GM23338 (cell line): ENCODE measurements around the gene NEB. TPM values are rescaled to one million over a fixed set of nuclear protein-coding genes. Genes with fewer than 3 reads are reported as not detected.

Experiments
- ATAC-seq: fragments of 200-7000 bp; cut with Tn5 transposase; 3 replicates; pipeline ENCODE4 v1.9.1; 2020
- DNase-seq: peaks from one replicate; pipeline ENCODE4 v3.0.0-alpha.2; 2015; ENCODE audit warnings: low spot score
- H2AFZ ChIP-seq: fragments of 200-600 bp; sonication (generic); 2 replicates; pipeline ENCODE4 v1.8.0; 2016; ENCODE audit warnings: antibody characterized with exemption, mild to moderate bottlenecking, moderate library complexity
- H3F3A ChIP-seq: fragments of 200-600 bp; sonication (generic); replicated peaks from 2 replicates; pipeline ENCODE4 v1.8.0; 2017; ENCODE audit warnings: antibody characterized with exemption, mixed run types, low read depth
- H3K27ac ChIP-seq: fragments of 200-600 bp; sonication (generic); 2 replicates; pipeline ENCODE4 v1.6.1; 2016; ENCODE audit warnings: low read depth
- H3K27me3 ChIP-seq: fragments of 200-600 bp; sonication (generic); 2 replicates; pipeline ENCODE4 v1.8.0; 2016; ENCODE audit warnings: mild to moderate bottlenecking, mixed run types, moderate library complexity; ENCODE audit not compliant: insufficient read depth
- H3K36me3 ChIP-seq: fragments of 200-600 bp; sonication (generic); 2 replicates; pipeline ENCODE4 v1.8.0; 2016; ENCODE audit warnings: mild to moderate bottlenecking; ENCODE audit not compliant: insufficient read depth
- H3K4me1 ChIP-seq: fragments of 200-600 bp; sonication (generic); 2 replicates; pipeline ENCODE4 v1.8.0; 2016; ENCODE audit warnings: mild to moderate bottlenecking, moderate library complexity; ENCODE audit not compliant: insufficient read depth
- H3K4me2 ChIP-seq: fragments of 200-600 bp; sonication (generic); 2 replicates; pipeline ENCODE4 v1.7.1; 2017; ENCODE audit warnings: mixed run types
- H3K4me3 ChIP-seq: fragments of 200-600 bp; sonication (generic); 2 replicates; pipeline ENCODE4 v1.6.1; 2016; ENCODE audit warnings: mixed run types
- H3K79me2 ChIP-seq: fragments of 200-600 bp; sonication (generic); replicated peaks from 2 replicates; pipeline ENCODE4 v1.8.0; 2017; ENCODE audit warnings: mild to moderate bottlenecking; ENCODE audit not compliant: insufficient read depth
- H3K9me2 ChIP-seq: fragments of 200-600 bp; sonication (generic); 2 replicates; pipeline ENCODE4 v1.8.0; 2017; ENCODE audit not compliant: insufficient read depth
- H4K20me1 ChIP-seq: fragments of 200-600 bp; sonication (generic); replicated peaks from 2 replicates; pipeline ENCODE4 v1.8.0; 2017; ENCODE audit warnings: mild to moderate bottlenecking; ENCODE audit not compliant: insufficient read depth
- H3K27ac Mint-ChIP-seq: 2 replicates; pipeline ENCODE4 v1.8.0; 2020; ENCODE audit warnings: inconsistent platforms, mild to moderate bottlenecking, moderate library complexity, mixed read lengths
- H3K27me3 Mint-ChIP-seq: 3 replicates; pipeline ENCODE4 v1.8.0; 2022; ENCODE audit warnings: low read depth, mild to moderate bottlenecking, moderate library complexity, mixed read lengths, inconsistent platforms; ENCODE audit not compliant: insufficient read depth, poor library complexity
- H3K36me3 Mint-ChIP-seq: 3 replicates; pipeline ENCODE4 v1.8.0; 2021; ENCODE audit warnings: low read depth, mild to moderate bottlenecking, inconsistent platforms, moderate library complexity, mixed read lengths
- H3K4me1 Mint-ChIP-seq: 3 replicates; pipeline ENCODE4 v1.8.0; 2020; ENCODE audit warnings: mild to moderate bottlenecking, inconsistent platforms, mixed read lengths
- H3K4me3 Mint-ChIP-seq: 3 replicates; pipeline ENCODE4 v1.8.0; 2021; ENCODE audit warnings: moderate library complexity, mild to moderate bottlenecking, inconsistent platforms, mixed read lengths
- H3K9me3 Mint-ChIP-seq: 3 replicates; pipeline ENCODE4 v1.8.0; 2020; ENCODE audit warnings: moderate library complexity, mild to moderate bottlenecking, inconsistent platforms, mixed read lengths
- CREB1 ChIP-seq: fragments of 250-450 bp; sonication (Bioruptor Pico); IDR thresholded peaks from 2 replicates; pipeline ENCODE4 v1.5.0; 2020; ENCODE audit warnings: low read depth, mild to moderate bottlenecking, moderate library complexity
- EZH2 ChIP-seq: fragments of 200-600 bp; sonication (generic); IDR thresholded peaks from one replicate; pipeline ENCODE4 v1.8.0; 2017; ENCODE audit warnings: antibody characterized with exemption, mild to moderate bottlenecking, low read depth; ENCODE audit not compliant: unreplicated experiment
- EZH2phosphoT487 ChIP-seq: fragments of 200-600 bp; sonication (generic); IDR thresholded peaks from one replicate; pipeline ENCODE4 v1.8.1; 2018; ENCODE audit warnings: antibody characterized with exemption; ENCODE audit not compliant: unreplicated experiment
- JUNB ChIP-seq: IDR thresholded peaks from one replicate; pipeline ENCODE4 v1.6.1; 2016; ENCODE audit warnings: antibody characterized with exemption; ENCODE audit not compliant: unreplicated experiment
- NANOG ChIP-seq: IDR thresholded peaks from 2 replicates; pipeline ENCODE4 v1.6.1; 2016; ENCODE audit warnings: antibody characterized with exemption, borderline replicate concordance
- POLR2AphosphoS5 ChIP-seq: IDR thresholded peaks from 2 replicates; pipeline ENCODE4 v1.6.1; 2016; ENCODE audit warnings: antibody characterized with exemption, low read depth
- REST ChIP-seq: IDR thresholded peaks from one replicate; pipeline ENCODE4 v1.6.1; 2018; ENCODE audit warnings: antibody characterized with exemption; ENCODE audit not compliant: unreplicated experiment
- STAT1 ChIP-seq: IDR thresholded peaks from one replicate; pipeline ENCODE4 v1.6.1; 2016; ENCODE audit warnings: antibody characterized with exemption; ENCODE audit not compliant: unreplicated experiment
- ZNF114 ChIP-seq: fragments of 250-450 bp; sonication (Bioruptor Pico); IDR thresholded peaks from 2 replicates; pipeline ENCODE4 v1.5.0; 2020; ENCODE audit warnings: mild to moderate bottlenecking, moderate library complexity
- ZNF331 ChIP-seq: fragments of 250-450 bp; sonication (Bioruptor Pico); IDR thresholded peaks from 2 replicates; pipeline ENCODE4 v1.5.0; 2020; ENCODE audit warnings: low read depth, mild to moderate bottlenecking, moderate library complexity
- polyA plus RNA-seq: library from polyadenylated mRNA; unstranded; fragments of >200 nt; fragmentation: Nextera tagmentation; extraction: Ambion mirVana; gene quantifications from 2 replicates; pipeline ENCODE4 v1.2.1, GENCODE V29; 2016
- total RNA-seq: library from RNA; depleted of rRNA; stranded (reverse); fragments of >200 nt; shearing (Covaris generic); gene quantifications from 2 replicates; pipeline ENCODE4 v1.2.3, GENCODE V29; 2014
- TF ChIP-seq, protein P1 (sequence below): fragments of 250-450 bp; sonication (Bioruptor Pico); IDR thresholded peaks from 2 replicates; pipeline ENCODE4 v1.5.0; 2020; ENCODE audit warnings: mild to moderate bottlenecking, moderate library complexity
- TF ChIP-seq, protein P2 (sequence below), 2 experiments: fragments of 200-600 bp in 1 of 2; sonication (generic) in 1 of 2; conservative IDR thresholded peaks; 2 replicates each; pipeline versions ENCODE4 v1.5.1 to v1.6.1; 2016 to 2017; ENCODE audit warnings: antibody characterized with exemption in 2 of 2, low read depth in 2 of 2, mild to moderate bottlenecking in 2 of 2, moderate library complexity in 1 of 2
- TF ChIP-seq, protein P3 (sequence below): IDR thresholded peaks from 2 replicates; pipeline ENCODE4 v1.6.1; 2016; ENCODE audit warnings: antibody characterized with exemption

The NEB gene
- total and polyA plus RNA-seq, 2 experiments from 2014 or later, result 6.2 to 13.7 TPM

DNA sequence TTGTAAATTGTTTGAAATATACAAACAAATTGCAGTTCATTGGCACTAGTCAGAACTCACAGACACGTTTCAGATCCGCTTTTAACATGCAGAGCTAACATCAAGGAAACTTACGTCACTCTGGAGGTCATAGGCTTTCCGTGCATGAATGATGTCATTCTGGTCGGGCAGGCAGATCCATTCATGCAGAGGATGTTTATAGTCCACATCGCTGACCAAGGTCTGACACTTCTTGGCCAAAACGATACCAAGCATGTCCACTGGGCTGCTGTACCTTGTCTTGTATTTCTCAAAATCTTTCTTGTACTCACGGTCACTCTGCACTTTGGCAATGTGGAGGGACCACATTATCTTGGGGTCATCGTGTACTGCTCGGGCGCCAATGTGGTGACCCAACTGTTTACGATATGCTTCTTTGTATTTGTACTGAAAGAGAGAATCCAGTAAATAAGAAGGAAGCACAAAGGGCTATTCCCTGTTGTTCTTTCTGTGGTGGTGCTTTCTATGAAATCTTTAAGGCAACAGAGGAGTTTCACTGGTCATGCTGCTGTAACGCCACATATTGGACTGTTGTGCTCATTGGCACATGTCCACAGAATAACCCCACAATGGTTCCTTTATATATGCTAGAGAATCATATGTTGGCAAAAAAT lies 114.8 kb downstream of the NEB start:
- Histone ChIP-seq H3K27me3 (no peaks in the 10 kb centered on the region), H3K4me1 (no peaks in the 10 kb centered on the region), H4K20me1 (no peaks in the 10 kb centered on the region), H3K27ac (no peak overlapping the region), H3F3A (no peaks in the 10 kb centered on the region), H3K4me3 (no peak overlapping the region), H3K36me3 (no peaks in the 10 kb centered on the region), H2AFZ (no peak overlapping the region), H3K9me2 (no peaks in the 10 kb centered on the region), H3K4me2 (no peak overlapping the region), H3K79me2 (no peaks in the 10 kb centered on the region)
- Mint-ChIP-seq H3K27me3 (no peaks in the 10 kb centered on the region), H3K4me3 (no peak overlapping the region), H3K36me3 (no peaks in the 10 kb centered on the region), H3K4me1 (no peaks in the 10 kb centered on the region), H3K27ac (peak overlapping the region; percentile 21; the same call in 1 of the 2 replicates), H3K9me3 (no peaks in the 10 kb centered on the region)
- TF ChIP-seq NANOG (no peak), STAT1 (no peak), REST (no peak), EZH2phosphoT487 (no peak), ZNF331 (CRISPR knock-in tag) (no peak), JUNB (no peak), CREB1 (no peak), EZH2 (no peak), POLR2AphosphoS5 (no peak), ZNF114 (CRISPR knock-in tag) (no peak)
- TF ChIP-seq, protein P1, sequence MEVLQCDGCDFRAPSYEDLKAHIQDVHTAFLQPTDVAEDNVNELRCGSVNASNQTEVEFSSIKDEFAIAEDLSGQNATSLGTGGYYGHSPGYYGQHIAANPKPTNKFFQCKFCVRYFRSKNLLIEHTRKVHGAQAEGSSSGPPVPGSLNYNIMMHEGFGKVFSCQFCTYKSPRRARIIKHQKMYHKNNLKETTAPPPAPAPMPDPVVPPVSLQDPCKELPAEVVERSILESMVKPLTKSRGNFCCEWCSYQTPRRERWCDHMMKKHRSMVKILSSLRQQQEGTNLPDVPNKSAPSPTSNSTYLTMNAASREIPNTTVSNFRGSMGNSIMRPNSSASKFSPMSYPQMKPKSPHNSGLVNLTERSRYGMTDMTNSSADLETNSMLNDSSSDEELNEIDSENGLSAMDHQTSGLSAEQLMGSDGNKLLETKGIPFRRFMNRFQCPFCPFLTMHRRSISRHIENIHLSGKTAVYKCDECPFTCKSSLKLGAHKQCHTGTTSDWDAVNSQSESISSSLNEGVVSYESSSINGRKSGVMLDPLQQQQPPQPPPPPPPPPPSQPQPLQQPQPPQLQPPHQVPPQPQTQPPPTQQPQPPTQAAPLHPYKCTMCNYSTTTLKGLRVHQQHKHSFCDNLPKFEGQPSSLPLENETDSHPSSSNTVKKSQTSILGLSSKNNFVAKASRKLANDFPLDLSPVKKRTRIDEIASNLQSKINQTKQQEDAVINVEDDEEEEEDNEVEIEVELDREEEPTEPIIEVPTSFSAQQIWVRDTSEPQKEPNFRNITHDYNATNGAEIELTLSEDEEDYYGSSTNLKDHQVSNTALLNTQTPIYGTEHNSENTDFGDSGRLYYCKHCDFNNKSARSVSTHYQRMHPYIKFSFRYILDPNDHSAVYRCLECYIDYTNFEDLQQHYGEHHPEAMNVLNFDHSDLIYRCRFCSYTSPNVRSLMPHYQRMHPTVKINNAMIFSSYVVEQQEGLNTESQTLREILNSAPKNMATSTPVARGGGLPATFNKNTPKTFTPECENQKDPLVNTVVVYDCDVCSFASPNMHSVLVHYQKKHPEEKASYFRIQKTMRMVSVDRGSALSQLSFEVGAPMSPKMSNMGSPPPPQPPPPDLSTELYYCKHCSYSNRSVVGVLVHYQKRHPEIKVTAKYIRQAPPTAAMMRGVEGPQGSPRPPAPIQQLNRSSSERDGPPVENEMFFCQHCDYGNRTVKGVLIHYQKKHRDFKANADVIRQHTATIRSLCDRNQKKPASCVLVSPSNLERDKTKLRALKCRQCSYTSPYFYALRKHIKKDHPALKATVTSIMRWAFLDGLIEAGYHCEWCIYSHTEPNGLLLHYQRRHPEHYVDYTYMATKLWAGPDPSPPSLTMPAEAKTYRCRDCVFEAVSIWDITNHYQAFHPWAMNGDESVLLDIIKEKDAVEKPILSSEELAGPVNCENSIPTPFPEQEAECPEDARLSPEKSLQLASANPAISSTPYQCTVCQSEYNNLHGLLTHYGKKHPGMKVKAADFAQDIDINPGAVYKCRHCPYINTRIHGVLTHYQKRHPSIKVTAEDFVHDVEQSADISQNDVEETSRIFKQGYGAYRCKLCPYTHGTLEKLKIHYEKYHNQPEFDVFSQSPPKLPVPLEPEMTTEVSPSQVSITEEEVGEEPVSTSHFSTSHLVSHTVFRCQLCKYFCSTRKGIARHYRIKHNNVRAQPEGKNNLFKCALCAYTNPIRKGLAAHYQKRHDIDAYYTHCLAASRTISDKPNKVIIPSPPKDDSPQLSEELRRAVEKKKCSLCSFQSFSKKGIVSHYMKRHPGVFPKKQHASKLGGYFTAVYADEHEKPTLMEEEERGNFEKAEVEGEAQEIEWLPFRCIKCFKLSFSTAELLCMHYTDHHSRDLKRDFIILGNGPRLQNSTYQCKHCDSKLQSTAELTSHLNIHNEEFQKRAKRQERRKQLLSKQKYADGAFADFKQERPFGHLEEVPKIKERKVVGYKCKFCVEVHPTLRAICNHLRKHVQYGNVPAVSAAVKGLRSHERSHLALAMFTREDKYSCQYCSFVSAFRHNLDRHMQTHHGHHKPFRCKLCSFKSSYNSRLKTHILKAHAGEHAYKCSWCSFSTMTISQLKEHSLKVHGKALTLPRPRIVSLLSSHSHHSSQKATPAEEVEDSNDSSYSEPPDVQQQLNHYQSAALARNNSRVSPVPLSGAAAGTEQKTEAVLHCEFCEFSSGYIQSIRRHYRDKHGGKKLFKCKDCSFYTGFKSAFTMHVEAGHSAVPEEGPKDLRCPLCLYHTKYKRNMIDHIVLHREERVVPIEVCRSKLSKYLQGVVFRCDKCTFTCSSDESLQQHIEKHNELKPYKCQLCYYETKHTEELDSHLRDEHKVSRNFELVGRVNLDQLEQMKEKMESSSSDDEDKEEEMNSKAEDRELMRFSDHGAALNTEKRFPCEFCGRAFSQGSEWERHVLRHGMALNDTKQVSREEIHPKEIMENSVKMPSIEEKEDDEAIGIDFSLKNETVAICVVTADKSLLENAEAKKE, result no peak
- TF ChIP-seq, protein P2, sequence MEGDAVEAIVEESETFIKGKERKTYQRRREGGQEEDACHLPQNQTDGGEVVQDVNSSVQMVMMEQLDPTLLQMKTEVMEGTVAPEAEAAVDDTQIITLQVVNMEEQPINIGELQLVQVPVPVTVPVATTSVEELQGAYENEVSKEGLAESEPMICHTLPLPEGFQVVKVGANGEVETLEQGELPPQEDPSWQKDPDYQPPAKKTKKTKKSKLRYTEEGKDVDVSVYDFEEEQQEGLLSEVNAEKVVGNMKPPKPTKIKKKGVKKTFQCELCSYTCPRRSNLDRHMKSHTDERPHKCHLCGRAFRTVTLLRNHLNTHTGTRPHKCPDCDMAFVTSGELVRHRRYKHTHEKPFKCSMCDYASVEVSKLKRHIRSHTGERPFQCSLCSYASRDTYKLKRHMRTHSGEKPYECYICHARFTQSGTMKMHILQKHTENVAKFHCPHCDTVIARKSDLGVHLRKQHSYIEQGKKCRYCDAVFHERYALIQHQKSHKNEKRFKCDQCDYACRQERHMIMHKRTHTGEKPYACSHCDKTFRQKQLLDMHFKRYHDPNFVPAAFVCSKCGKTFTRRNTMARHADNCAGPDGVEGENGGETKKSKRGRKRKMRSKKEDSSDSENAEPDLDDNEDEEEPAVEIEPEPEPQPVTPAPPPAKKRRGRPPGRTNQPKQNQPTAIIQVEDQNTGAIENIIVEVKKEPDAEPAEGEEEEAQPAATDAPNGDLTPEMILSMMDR (conservative IDR thresholded peaks at IDR 0.05; ENCODE audit: low read depth in 2 of 2), result no peak
- TF ChIP-seq, protein P3, sequence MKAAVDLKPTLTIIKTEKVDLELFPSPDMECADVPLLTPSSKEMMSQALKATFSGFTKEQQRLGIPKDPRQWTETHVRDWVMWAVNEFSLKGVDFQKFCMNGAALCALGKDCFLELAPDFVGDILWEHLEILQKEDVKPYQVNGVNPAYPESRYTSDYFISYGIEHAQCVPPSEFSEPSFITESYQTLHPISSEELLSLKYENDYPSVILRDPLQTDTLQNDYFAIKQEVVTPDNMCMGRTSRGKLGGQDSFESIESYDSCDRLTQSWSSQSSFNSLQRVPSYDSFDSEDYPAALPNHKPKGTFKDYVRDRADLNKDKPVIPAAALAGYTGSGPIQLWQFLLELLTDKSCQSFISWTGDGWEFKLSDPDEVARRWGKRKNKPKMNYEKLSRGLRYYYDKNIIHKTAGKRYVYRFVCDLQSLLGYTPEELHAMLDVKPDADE, result no peak
- ATAC-seq (no peak), DNase-seq (no peak)
